SK-N-SH (cell line): ENCODE data around the gene EFHB.

Experiments
- EP300 ChIP-seq, 2 experiments: IDR thresholded peaks; 2 replicates each; pipeline versions ENCODE4 v1.4.0 to v1.6.1; 2012; ENCODE audit warnings: borderline replicate concordance in 1 of 2, low read depth in 1 of 2, low read length in 1 of 2
- FOSL2 ChIP-seq: IDR thresholded peaks from 2 replicates; pipeline ENCODE4 v1.4.0; 2012; ENCODE audit warnings: low read depth, mild to moderate bottlenecking, moderate library complexity, borderline replicate concordance

- TF ChIP-seq EP300 (IDR thresholded peaks at IDR 0.05; ENCODE audit: borderline replicate concordance in 1 of 2, low read depth in 1 of 2, low read length in 1 of 2) (no peak), FOSL2 (no peak)
These were observed 2.8 kb downstream of the EFHB start for GRCh38 chr3:19931180-19931692.
